Body of pancreas (tissue), 4 donors: ENCODE results near the gene HTR2A.

Experiments
- CTCF ChIP-seq, 7 experiments: fragments of 450-650 bp in 4 of 7; fragments of 200-600 bp in 3 of 7; sonication (generic) in 3 of 7; IDR thresholded peaks; one replicate each; pipeline ENCODE4 v1.5.1; 2016 to 2019; ENCODE audit warnings: antibody characterized with exemption in 7 of 7
- POLR2A ChIP-seq, 3 donors: fragments of 450-650 bp; IDR thresholded peaks; one replicate each; pipeline ENCODE4 v1.6.1; 2016; ENCODE audit warnings: antibody characterized with exemption in 3 of 3, mild to moderate bottlenecking in 2 of 3

- TF ChIP-seq POLR2A (IDR thresholded peaks at IDR 0.05), result no peak
- no peak for TF ChIP-seq CTCF (IDR thresholded peaks at IDR 0.05)
These were observed 38.7 kb downstream of the HTR2A start for GRCh38 chr13:46858163-46858562.
